Breast epithelium (tissue), 3 donors: ENCODE results near the gene LY6G5B.

Experiments used
- CTCF ChIP-seq, 3 donors: fragments of 450-650 bp; IDR thresholded peaks; one replicate each; pipeline ENCODE4 v1.5.1; 2016 to 2017; ENCODE audit warnings: antibody characterized with exemption in 3 of 3, mild to moderate bottlenecking in 3 of 3, moderate library complexity in 3 of 3
- POLR2A ChIP-seq: fragments of 450-650 bp; IDR thresholded peaks from one replicate; pipeline ENCODE4 v1.6.1; 2016; ENCODE audit warnings: antibody characterized with exemption, mild to moderate bottlenecking, moderate library complexity

- TF ChIP-seq POLR2A, result no peak
- no peak for TF ChIP-seq CTCF (IDR thresholded peaks at IDR 0.05)
Measured at GRCh38 chr6:31658983-31659648, 10.7 kb upstream of the LY6G5B start.
